ACC112 (cell line): ENCODE measurements around the gene MTMR6.
"Not testable (repeated sequence)": the region's sequence is repeated elsewhere in the genome, so short reads cannot be mapped to it uniquely, and the experiment has no call there.

Experiments
- H2AFZ ChIP-seq: fragments of 200-600 bp; sonication (generic); one replicate; pipeline ENCODE4 v1.6.0; 2017; ENCODE audit warnings: antibody characterized with exemption, low read length; ENCODE audit not compliant: unreplicated experiment
- H3K27ac ChIP-seq: fragments of 200-600 bp; sonication (generic); 2 replicates; pipeline ENCODE4 v1.5.1; 2014; ENCODE audit warnings: low read depth, mild to moderate bottlenecking, antibody characterized with exemption, low read length, moderate library complexity
- H3K27me3 ChIP-seq: fragments of 200-600 bp; sonication (generic); 2 replicates; pipeline ENCODE4 v1.6.1; 2014; ENCODE audit warnings: mild to moderate bottlenecking, antibody characterized with exemption, low read length, moderate library complexity, mixed read lengths; ENCODE audit not compliant: insufficient read depth
- H3K36me3 ChIP-seq: fragments of 200-600 bp; sonication (generic); 2 replicates; pipeline ENCODE4 v1.6.1; 2016; ENCODE audit warnings: mild to moderate bottlenecking, antibody characterized with exemption, low read length, moderate library complexity, mixed read lengths; ENCODE audit not compliant: insufficient read depth
- H3K4me1 ChIP-seq: fragments of 200-600 bp; sonication (generic); one replicate; pipeline ENCODE4 v1.6.1; 2016; ENCODE audit warnings: low read length, mixed read lengths; ENCODE audit not compliant: insufficient read depth, unreplicated experiment, control insufficient read depth
- H3K4me3 ChIP-seq: fragments of 200-600 bp; sonication (generic); 2 replicates; pipeline ENCODE4 v1.5.1; 2014; ENCODE audit warnings: mild to moderate bottlenecking, low read depth, low read length
- H3K79me2 ChIP-seq: fragments of 200-600 bp; sonication (generic); one replicate; pipeline ENCODE4 v1.6.0; 2016; ENCODE audit warnings: low read length; ENCODE audit not compliant: control insufficient read depth, unreplicated experiment, insufficient read depth

MTMR6 gene

DNA sequence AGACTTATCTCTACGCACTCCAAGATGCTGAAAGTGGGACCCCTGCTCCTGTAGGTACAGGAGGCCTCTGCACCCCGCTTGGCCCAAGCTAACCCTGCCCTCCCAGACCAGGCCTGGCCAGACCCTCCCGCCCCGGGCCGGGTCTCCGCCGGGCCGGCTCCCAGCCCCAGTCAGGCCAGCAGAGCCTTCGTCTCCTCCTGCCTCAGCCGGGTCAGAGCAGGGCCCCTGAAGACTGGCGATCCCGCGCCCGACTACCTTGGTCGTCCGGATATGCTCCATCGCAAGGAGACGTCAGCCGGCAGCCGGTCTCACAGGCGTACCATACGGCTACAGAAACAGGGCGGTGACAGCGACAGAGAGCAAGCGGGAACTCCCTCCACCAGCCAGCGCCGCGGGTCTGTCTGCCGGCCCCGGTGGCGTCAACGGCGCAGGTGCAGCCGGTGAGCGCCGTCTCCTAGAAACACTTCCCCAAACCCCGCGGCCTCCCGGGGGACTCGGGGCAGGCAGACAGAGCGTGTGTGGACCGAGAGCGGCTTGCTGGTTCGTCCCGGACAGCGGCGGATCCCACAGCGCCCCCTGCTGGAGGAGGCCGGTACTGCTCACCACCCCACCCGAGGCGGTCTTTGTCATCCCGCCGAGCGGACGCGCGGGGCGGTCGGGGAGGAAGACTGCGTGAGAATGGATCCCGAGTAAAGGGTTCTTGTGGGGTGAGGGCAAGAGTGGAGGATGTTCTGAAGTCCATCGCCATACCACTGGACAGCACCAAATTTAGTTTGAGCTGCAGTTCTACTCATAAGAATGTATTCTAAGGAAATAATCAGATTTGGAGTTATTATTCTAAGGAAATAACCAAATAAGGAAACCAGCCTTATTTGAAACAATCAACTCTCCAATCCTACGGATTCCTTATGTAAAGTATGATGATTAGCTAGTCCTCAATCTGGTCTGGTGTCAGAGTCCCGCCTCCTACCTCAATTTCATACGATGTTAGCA, at the start of gene MTMR6:
Gene MTMR6, minus strand, starts transcription at position 520 of the 993 bp plus-strand sequence. Its CDS starts 241 bp downstream, at position 279.
- Histone ChIP-seq H3K4me3 (peak within 1 kb of the TSS; percentile 93), H3K79me2 (peaks cover 41% of the 10 kb centered on the region), H2AFZ (peak within 1 kb of the TSS; percentile 96)

DNA sequence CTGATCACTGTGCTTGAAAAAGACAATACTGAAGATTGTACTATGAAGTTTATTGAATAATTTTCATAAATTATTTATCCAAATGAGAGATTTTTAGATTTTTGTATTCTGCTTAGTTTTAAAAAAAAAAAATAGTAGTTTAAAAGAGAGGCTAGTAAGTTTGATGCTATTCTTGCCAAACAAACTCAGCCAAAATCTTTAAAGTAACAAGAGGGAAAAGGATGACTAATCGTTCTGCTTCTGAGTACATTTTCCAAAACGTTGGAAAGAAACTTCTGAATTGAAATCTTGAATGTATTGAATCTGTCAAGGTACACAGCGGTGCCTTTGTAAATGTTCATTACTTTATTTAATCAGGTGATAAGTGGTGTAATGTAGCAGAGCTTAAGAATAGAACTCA, 48.6 kb upstream of the MTMR6 start:
- H3K27me3 ChIP-seq = no peaks in the 10 kb centered on the region
- no peak overlapping the region for H3K4me3 ChIP-seq
- no peak overlapping the region for H3K27ac ChIP-seq
- H3K79me2 ChIP-seq = peaks cover 30% of the 10 kb centered on the region
- H3K36me3 ChIP-seq = peaks cover 49% of the 10 kb centered on the region
- peaks cover 3% of the 10 kb centered on the region for H3K4me1 ChIP-seq
- H2AFZ ChIP-seq = no peak overlapping the region

More for the DNA sequence above, at the start of gene MTMR6:
- Histone ChIP-seq H3K27me3 (no peaks in the 10 kb centered on the region), H3K4me1 (peaks cover 3% of the 10 kb centered on the region), H3K36me3 (no peaks in the 10 kb centered on the region), H3K27ac (peak within 1 kb of the TSS; percentile 79)

GRCh38 chr13:25330541-25330940, 43.3 kb upstream of the MTMR6 start:
- Histone ChIP-seq H3K4me1 (peaks cover 16% of the 10 kb centered on the region), H3K36me3 (peaks cover 67% of the 10 kb centered on the region), H3K79me2 (peaks cover 27% of the 10 kb centered on the region), H3K4me3 (no peak overlapping the region), H3K27me3 (no peaks in the 10 kb centered on the region), H2AFZ (no peak overlapping the region), H3K27ac (peak overlapping the region; percentile 62)

DNA sequence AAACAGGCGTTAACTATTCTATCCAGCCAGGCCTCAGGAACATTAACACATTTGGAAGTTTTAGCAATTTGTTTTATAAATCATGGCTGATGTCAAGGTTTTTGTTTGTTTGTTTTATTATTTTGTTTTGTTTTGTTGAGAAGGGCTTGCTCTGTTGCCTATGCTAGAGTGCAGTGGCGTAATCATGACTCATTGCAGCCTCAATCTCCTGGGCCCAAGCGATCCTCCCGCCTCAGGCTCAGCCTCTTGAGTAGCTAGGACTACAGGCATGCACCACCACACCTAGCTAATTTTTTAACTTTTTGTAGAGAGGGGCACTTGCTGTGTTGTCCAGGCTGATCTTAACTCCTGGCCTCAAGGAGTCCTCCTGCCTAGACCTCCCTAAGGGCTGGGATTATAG, 42.4 kb upstream of the MTMR6 start:
- H3K27ac ChIP-seq = peak overlapping the region; percentile 78
- H3K79me2 ChIP-seq = peaks cover 22% of the 10 kb centered on the region
- H3K4me3 ChIP-seq = no peak overlapping the region
- no peak overlapping the region for H2AFZ ChIP-seq
- H3K27me3 ChIP-seq = no peaks in the 10 kb centered on the region
- H3K36me3 ChIP-seq = peaks cover 75% of the 10 kb centered on the region
- peaks cover 15% of the 10 kb centered on the region for H3K4me1 ChIP-seq

DNA sequence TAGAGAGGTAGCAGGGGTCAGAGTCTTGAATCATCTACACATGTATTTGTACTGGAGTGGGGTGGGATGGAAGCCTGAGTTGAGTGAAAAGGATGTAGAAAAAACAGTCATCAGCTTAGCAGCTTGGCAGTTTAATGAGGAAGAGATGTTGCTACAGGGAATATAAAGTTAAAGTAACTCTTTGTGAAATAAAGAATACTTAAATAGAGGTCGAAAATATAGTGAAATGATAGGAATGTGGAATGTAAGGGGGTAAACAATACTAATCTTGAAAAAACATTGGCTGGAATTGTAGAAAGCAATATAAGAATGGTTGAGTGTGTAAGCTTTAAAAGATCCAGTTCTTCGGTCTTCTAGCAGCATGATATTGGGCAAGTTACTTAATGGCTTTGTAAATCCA, 36.8 kb upstream of the MTMR6 start:
- Histone ChIP-seq H3K4me1 (peaks cover 3% of the 10 kb centered on the region), H3K36me3 (peaks cover 55% of the 10 kb centered on the region), H3K27ac (no peak overlapping the region)

DNA sequence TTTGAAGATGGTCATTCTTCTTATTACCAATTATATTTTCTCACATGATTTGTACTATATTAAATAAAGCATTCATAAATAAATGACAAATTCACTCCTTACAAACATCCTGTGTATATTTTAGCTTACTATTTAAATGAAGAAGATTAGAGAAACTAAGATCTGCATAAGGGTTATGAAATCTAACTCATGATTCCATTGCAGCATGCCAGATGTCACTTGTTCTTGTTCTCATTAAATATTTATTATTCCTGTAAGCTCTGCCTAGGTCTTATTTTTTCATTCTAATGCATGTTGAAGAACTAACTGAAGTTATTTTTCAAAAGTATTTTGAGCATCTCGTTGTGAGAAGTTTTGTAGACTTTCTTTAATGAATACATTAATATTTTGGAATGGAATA, 32.5 kb upstream of the MTMR6 start:
- peaks cover 10% of the 10 kb centered on the region for H3K4me1 ChIP-seq
- peak overlapping the region; percentile 76 for H3K27ac ChIP-seq
- peaks cover 31% of the 10 kb centered on the region for H3K36me3 ChIP-seq
- H3K4me3 ChIP-seq = no peak overlapping the region
- peaks cover 16% of the 10 kb centered on the region for H3K79me2 ChIP-seq
- no peak overlapping the region for H2AFZ ChIP-seq
- no peaks in the 10 kb centered on the region for H3K27me3 ChIP-seq

More for the DNA sequence above, 36.8 kb upstream of the MTMR6 start:
- Histone ChIP-seq H3K79me2 (no peaks in the 10 kb centered on the region), H3K27me3 (no peaks in the 10 kb centered on the region), H2AFZ (no peak overlapping the region), H3K4me3 (no peak overlapping the region)

GRCh38 chr13:25318946-25319345, 31.7 kb upstream of the MTMR6 start:
- peaks cover 16% of the 10 kb centered on the region for H3K79me2 ChIP-seq
- not testable (repeated sequence) for H3K4me3 ChIP-seq, H2AFZ ChIP-seq, H3K4me1 ChIP-seq, H3K27me3 ChIP-seq
- peaks cover 31% of the 10 kb centered on the region for H3K36me3 ChIP-seq
- H3K27ac ChIP-seq = peak overlapping the region; percentile 76

DNA sequence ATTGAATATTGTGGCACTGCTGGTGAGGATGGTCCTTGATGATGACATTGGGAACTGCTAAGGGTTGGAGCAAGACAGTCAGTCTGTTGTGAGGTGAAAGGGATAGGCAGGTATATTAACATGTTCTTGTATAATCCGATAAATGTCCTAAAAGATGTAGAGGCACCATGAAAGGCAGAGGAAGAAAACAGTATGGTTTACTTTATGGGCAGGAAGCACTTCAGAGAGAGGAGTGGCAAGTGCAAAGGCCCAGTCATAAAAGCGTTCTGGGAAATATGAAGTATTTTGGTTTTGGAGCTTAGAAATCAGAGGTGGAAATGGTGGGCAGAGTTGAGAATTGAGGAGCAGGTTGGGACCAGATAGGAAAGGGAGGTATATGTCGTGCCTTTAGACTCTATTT, 23.6 kb upstream of the MTMR6 start:
- peaks cover 50% of the 10 kb centered on the region for H3K79me2 ChIP-seq
- H3K27ac ChIP-seq = no peak overlapping the region
- no peaks in the 10 kb centered on the region for H3K27me3 ChIP-seq
- no peaks in the 10 kb centered on the region for H3K4me1 ChIP-seq
- peaks cover 40% of the 10 kb centered on the region for H3K36me3 ChIP-seq
- no peak overlapping the region for H2AFZ ChIP-seq
- H3K4me3 ChIP-seq = no peak overlapping the region

DNA sequence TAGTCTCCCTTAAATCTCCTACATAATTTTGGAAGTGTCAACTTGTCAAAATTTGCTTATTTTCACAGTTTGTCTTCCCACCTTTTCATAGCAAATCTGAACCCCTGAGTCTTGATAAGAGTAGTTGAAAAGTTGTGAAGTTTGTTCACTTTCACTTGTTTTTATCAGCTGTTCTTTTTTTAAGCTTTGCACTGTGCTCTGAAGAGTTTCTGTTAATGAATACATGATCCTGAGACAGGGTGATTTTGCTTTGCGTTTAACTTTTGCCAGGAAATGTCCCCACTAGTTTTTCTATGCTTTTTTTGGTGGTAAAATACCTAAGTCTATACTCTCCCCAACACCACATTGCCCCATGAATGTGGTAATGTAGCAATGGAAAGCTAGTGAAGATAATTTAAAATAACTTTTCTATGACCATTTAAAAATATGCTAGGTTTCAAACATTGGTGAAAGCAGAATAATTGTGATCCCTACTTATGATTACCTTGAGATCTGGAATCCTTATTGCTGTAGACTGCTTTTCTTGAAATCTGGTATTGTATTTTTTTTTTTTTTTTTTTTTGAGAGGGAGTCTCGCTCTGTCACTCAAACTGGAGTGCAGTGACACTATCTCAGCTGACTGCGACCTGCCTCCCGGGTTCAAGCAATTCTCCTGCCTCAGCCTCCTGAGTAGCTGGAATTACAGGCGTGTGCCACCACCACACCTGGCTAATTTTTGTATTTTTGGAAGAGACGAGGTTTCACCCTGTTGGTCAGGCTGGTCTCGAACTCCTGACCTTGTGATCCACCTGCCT, 19.6 kb upstream of the MTMR6 start:
- peaks cover 18% of the 10 kb centered on the region for H3K4me1 ChIP-seq
- no peak overlapping the region for H3K4me3 ChIP-seq
- H2AFZ ChIP-seq = no peak overlapping the region
- no peaks in the 10 kb centered on the region for H3K27me3 ChIP-seq
- H3K36me3 ChIP-seq = peaks cover 41% of the 10 kb centered on the region
- H3K79me2 ChIP-seq = peaks cover 77% of the 10 kb centered on the region
- H3K27ac ChIP-seq = no peak overlapping the region

GRCh38 chr13:25302121-25302520, 14.8 kb upstream of the MTMR6 start:
- peak overlapping the region; percentile 90 for H3K27ac ChIP-seq
- H3K79me2 ChIP-seq = peaks cover 52% of the 10 kb centered on the region
- peaks cover 18% of the 10 kb centered on the region for H3K4me1 ChIP-seq
- H3K36me3 ChIP-seq = peaks cover 15% of the 10 kb centered on the region
- H3K27me3 ChIP-seq = no peaks in the 10 kb centered on the region
- peak overlapping the region; percentile 88 for H3K4me3 ChIP-seq
- no peak overlapping the region for H2AFZ ChIP-seq
